Measurements from ENCODE around the gene ZNF575. TPM values are rescaled to one million over a fixed set of nuclear protein-coding genes. Genes with fewer than 3 reads are reported as not detected.

Gene ZNF575
- total RNA-seq, 5 donors from 2014 or later (not counting 1 experiment from before 2014, with no cell fraction given) = 3.4 to 12.7 (median 6.2) TPM

GRCh38 chr19:43501661-43502418 is 31.1 kb upstream of the ZNF575 start:
- H3K4me3 ChIP-seq (ENCODE audit: control insufficient read depth in 1 of 2, extremely low read depth in 1 of 2, low read length in 1 of 2) = no peak overlapping the region
- 97% methylated on average over 23 of the region's 43 CpGs for WGBS (ENCODE audit: insufficient coverage)

GRCh38 chr19:43502419-43502976 is 30.5 kb upstream of the ZNF575 start:
- peak overlapping the region in 1 of 2 donors; percentile 2 for H3K4me3 ChIP-seq (ENCODE audit: control insufficient read depth in 1 of 2, extremely low read depth in 1 of 2, low read length in 1 of 2)
- peaks cover 2 to 34% of the 10 kb centered on the region in 2 experiments for H3K4me1 ChIP-seq (ENCODE audit: control insufficient read depth in 1 of 2, extremely low read depth in 1 of 2, insufficient read depth in 2 of 2, low read length in 2 of 2)
- ChIA-PET POLR2A (interaction anchor here (0.6 kb wide), 3 partner anchors 10 to 82 kb away, joined by 3 to 6 read pairs (median 4); no protein-coding TSS in a partner anchor), CTCF (interaction anchor here (0.6 kb wide), 3 partner anchors 71 to 1008 kb away, joined by 3 to 8 read pairs (median 3); no protein-coding TSS in a partner anchor)
- Mint-ChIP-seq H3K36me3 (peaks cover 19% of the 10 kb centered on the region), H3K4me3 (peak overlapping the region; percentile 88 to 97 (median 90)), H3K27ac (peak overlapping the region; percentile 96 to 97), H3K4me1 (peaks cover 42 to 47% (median 47%) of the 10 kb centered on the region in 3 donors), H3K9me3 (no peaks in the 10 kb centered on the region), H3K27me3 (no peaks in the 10 kb centered on the region)
- 94% methylated on average over 12 of the region's 23 CpGs for WGBS (ENCODE audit: insufficient coverage)
- H3K9me3 ChIP-seq = no peaks in the 10 kb centered on the region
- H3K36me3 ChIP-seq (ENCODE audit: control insufficient read depth in 2 of 2, extremely low read depth in 1 of 2, insufficient read depth in 1 of 2, low read length in 1 of 2) = peaks cover 7 to 9% of the 10 kb centered on the region in 2 donors
- no peak overlapping the region for H3K27ac ChIP-seq (ENCODE audit: low read length)
- no peak for ATAC-seq (replicated peaks in 1 of 4)
- DNase-seq = no peak
- H3K27me3 ChIP-seq (replicated peaks in 1 of 2; ENCODE audit: control insufficient read depth in 2 of 2, extremely low read depth in 1 of 2, insufficient read depth in 2 of 2, low read length in 1 of 2) = no peaks in the 10 kb centered on the region

More at GRCh38 chr19:43501661-43502418, 31.1 kb upstream of the ZNF575 start:
- peak overlapping the region in 1 of 3 donors; percentile 88 for H3K4me3 Mint-ChIP-seq
- no peaks in the 10 kb centered on the region for H3K9me3 Mint-ChIP-seq
- peak overlapping the region in 1 of 2 donors; percentile 58 for H3K27ac Mint-ChIP-seq
- ATAC-seq (replicated peaks in 1 of 4) = no peak
- Histone ChIP-seq H3K9me3 (no peaks in the 10 kb centered on the region), H3K36me3 (ENCODE audit: control insufficient read depth in 2 of 2, extremely low read depth in 1 of 2, insufficient read depth in 1 of 2, low read length in 1 of 2) (peaks cover 13 to 14% of the 10 kb centered on the region in 2 donors), H3K4me1 (ENCODE audit: control insufficient read depth in 1 of 2, extremely low read depth in 1 of 2, insufficient read depth in 2 of 2, low read length in 2 of 2) (peaks cover 2 to 34% of the 10 kb centered on the region in 2 experiments), H3K27ac (ENCODE audit: low read length) (no peak overlapping the region), H3K27me3 (replicated peaks in 1 of 2; ENCODE audit: control insufficient read depth in 2 of 2, extremely low read depth in 1 of 2, insufficient read depth in 2 of 2, low read length in 1 of 2) (no peaks in the 10 kb centered on the region)
- ChIA-PET CTCF (interaction anchor here (0.6 kb wide), 3 partner anchors 71 to 1008 kb away, joined by 3 to 8 read pairs (median 3); no protein-coding TSS in a partner anchor), POLR2A (interaction anchor here (0.6 to 0.8 kb wide), 6 partner anchors 10 to 82 kb away, joined by 3 to 6 read pairs (median 4); no protein-coding TSS in a partner anchor)
- no peak for DNase-seq
- H3K4me1 Mint-ChIP-seq = peaks cover 42 to 47% (median 47%) of the 10 kb centered on the region in 3 donors
- no peaks in the 10 kb centered on the region for H3K27me3 Mint-ChIP-seq
- peaks cover 22% of the 10 kb centered on the region for H3K36me3 Mint-ChIP-seq

GRCh38 chr19:43503501-43504425 is 29.2 kb upstream of the ZNF575 start:
- ChIA-PET POLR2A (interaction anchor here in 1 of 2 donors (0.5 to 1.5 kb wide), 4 partner anchors 9 to 1873 kb away, joined by 3 read pairs; no protein-coding TSS in a partner anchor), CTCF (interaction anchor here (0.5 to 2.2 kb wide), 9 partner anchors 14 to 164 kb away, joined by 3 to 18 read pairs (median 5); no protein-coding TSS in a partner anchor)
- H3K9me3 Mint-ChIP-seq = no peaks in the 10 kb centered on the region
- H3K27me3 Mint-ChIP-seq = no peaks in the 10 kb centered on the region
- H3K4me3 ChIP-seq (ENCODE audit: control insufficient read depth in 1 of 2, extremely low read depth in 1 of 2, low read length in 1 of 2) = peak overlapping the region; percentile 75 to 78
- peak overlapping the region; percentile 96 to 97 for H3K27ac Mint-ChIP-seq
- peaks cover 14% of the 10 kb centered on the region for H3K36me3 Mint-ChIP-seq
- peak; percentile 91 to 98 (median 94) for ATAC-seq (replicated peaks in 1 of 4)
- H3K27ac ChIP-seq (ENCODE audit: low read length) = peak overlapping the region; percentile 83
- peak overlapping the region; percentile 88 to 97 (median 90) for H3K4me3 Mint-ChIP-seq
- H3K9me3 ChIP-seq = no peaks in the 10 kb centered on the region
- peak; percentile 96 to 100 (median 99) for DNase-seq
- peaks cover 38 to 42% (median 40%) of the 10 kb centered on the region in 3 donors for H3K4me1 Mint-ChIP-seq
- H3K4me1 ChIP-seq (ENCODE audit: control insufficient read depth in 1 of 2, extremely low read depth in 1 of 2, insufficient read depth in 2 of 2, low read length in 2 of 2) = peaks cover 2 to 34% of the 10 kb centered on the region in 2 experiments
- 3% methylated on average over 59 of the region's 64 CpGs for WGBS (ENCODE audit: insufficient coverage)
- no peaks in the 10 kb centered on the region for H3K27me3 ChIP-seq (replicated peaks in 1 of 2; ENCODE audit: control insufficient read depth in 2 of 2, extremely low read depth in 1 of 2, insufficient read depth in 2 of 2, low read length in 1 of 2)
- H3K36me3 ChIP-seq (ENCODE audit: control insufficient read depth in 2 of 2, extremely low read depth in 1 of 2, insufficient read depth in 1 of 2, low read length in 1 of 2) = peaks cover 10 to 13% of the 10 kb centered on the region in 2 donors

DNA sequence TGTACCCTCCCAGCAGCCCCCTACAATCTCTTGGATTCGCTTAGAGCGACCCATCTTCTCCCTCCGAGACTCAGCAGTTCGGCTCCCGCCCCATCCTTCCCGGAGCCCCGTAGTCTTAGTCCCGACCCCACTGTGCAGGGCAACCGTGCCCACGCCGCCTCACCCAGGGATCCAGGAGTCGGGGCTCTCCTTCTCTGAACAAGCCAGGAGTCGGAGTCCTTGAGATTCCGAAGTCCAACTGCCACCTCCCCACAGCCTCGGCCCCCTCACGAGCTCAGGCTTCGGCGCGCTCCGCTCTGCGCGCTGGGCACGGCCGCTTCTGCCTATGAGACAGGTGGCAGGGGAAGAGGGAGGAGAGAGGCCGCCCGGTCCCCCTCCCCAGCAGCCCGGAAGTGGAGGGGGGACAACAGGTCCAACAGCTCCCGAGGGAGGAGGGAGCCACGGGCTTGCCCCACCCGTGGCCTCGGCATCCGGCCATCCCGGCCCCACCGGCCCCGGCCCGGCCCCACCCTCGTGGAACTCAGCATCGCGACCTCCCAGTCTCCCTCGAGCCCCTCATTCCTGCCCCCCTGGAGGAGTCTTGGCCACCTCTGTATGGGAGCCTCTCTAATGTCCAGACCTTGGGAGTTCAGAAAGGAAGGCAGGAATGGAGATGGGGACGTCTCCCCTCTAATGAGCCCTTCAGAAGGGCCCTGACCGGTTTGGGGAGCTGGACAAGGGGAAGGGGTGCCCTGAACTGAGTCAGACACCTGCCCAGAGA is 28.4 kb upstream of the ZNF575 start, which contains the start of gene PHLDB3:
TSS of gene PHLDB3 (minus strand) at position 321 of the 760 bp plus-strand sequence. CDS start 628 bp downstream, outside the sequence.
- H3K36me3 Mint-ChIP-seq = peaks cover 14% of the 10 kb centered on the region
- peaks cover 37 to 40% (median 38%) of the 10 kb centered on the region in 3 donors for H3K4me1 Mint-ChIP-seq
- peak within 1 kb of the TSS; percentile 96 to 97 for H3K27ac Mint-ChIP-seq
- peak in 25 of 35 experiments; percentile 12 to 65 (median 34) for DNase-seq
- Histone ChIP-seq H3K4me3 (ENCODE audit: control insufficient read depth in 1 of 2, extremely low read depth in 1 of 2, low read length in 1 of 2) (peak within 1 kb of the TSS; percentile 75 to 78), H3K36me3 (ENCODE audit: control insufficient read depth in 2 of 2, extremely low read depth in 1 of 2, insufficient read depth in 1 of 2, low read length in 1 of 2) (peaks cover 11 to 13% of the 10 kb centered on the region in 2 donors), H3K27me3 (replicated peaks in 1 of 2; ENCODE audit: control insufficient read depth in 2 of 2, extremely low read depth in 1 of 2, insufficient read depth in 2 of 2, low read length in 1 of 2) (no peaks in the 10 kb centered on the region), H3K9me3 (no peaks in the 10 kb centered on the region), H3K4me1 (ENCODE audit: control insufficient read depth in 1 of 2, extremely low read depth in 1 of 2, insufficient read depth in 2 of 2, low read length in 2 of 2) (peaks cover 2 to 34% of the 10 kb centered on the region in 2 experiments), H3K27ac (ENCODE audit: low read length) (peak within 1 kb of the TSS; percentile 83)
- ChIA-PET CTCF (interaction anchor here (0.5 to 2.2 kb wide), 10 partner anchors 13 to 164 kb away, joined by 3 to 18 read pairs (median 6); no protein-coding TSS in a partner anchor), POLR2A (interaction anchor here (0.6 to 1.5 kb wide), 4 partner anchors 8 to 1563 kb away, joined by 3 to 6 read pairs (median 3); no protein-coding TSS in a partner anchor)
- H3K4me3 Mint-ChIP-seq = peak within 1 kb of the TSS; percentile 88 to 97 (median 90)
- under 1% methylated on average over 14 of the region's 42 CpGs for WGBS (ENCODE audit: insufficient coverage)
- no peaks in the 10 kb centered on the region for H3K9me3 Mint-ChIP-seq
- peak; percentile 28 to 55 (median 43) for ATAC-seq (replicated peaks in 1 of 4)
- no peaks in the 10 kb centered on the region for H3K27me3 Mint-ChIP-seq

DNA sequence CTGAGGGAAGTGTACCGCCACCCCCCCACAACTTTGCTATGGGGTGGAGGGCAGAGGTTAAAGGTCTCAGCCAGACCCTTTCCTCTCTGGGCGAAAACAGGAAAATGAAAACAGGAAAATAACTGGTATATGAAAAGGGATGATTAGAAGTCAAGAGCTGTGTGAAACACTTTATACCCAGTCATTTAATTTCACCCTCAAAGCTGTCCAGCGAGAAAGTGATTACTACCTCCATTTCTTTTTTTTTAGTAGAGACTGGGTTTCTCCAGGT is 27.9 kb upstream of the ZNF575 start:
- no CpG with 5 or more reads among the region's 3 CpGs for WGBS (ENCODE audit: insufficient coverage)
- no peak for DNase-seq
- no peaks in the 10 kb centered on the region for H3K9me3 ChIP-seq
- ATAC-seq (replicated peaks in 1 of 4) = no peak
- H3K4me3 Mint-ChIP-seq = peak overlapping the region; percentile 28 to 88 (median 57)
- peaks cover 15 to 18% of the 10 kb centered on the region in 2 donors for H3K36me3 ChIP-seq (ENCODE audit: control insufficient read depth in 2 of 2, extremely low read depth in 1 of 2, insufficient read depth in 1 of 2, low read length in 1 of 2)
- CTCF ChIA-PET = interaction anchor here in 1 of 2 donors (0.9 to 2.2 kb wide), 5 partner anchors 14 to 79 kb away, joined by 3 to 18 read pairs (median 6); no protein-coding TSS in a partner anchor
- H3K4me1 Mint-ChIP-seq = peaks cover 36 to 40% (median 38%) of the 10 kb centered on the region in 3 donors
- H3K27me3 ChIP-seq (replicated peaks in 1 of 2; ENCODE audit: control insufficient read depth in 2 of 2, extremely low read depth in 1 of 2, insufficient read depth in 2 of 2, low read length in 1 of 2) = no peaks in the 10 kb centered on the region
- H3K4me1 ChIP-seq (ENCODE audit: control insufficient read depth in 1 of 2, extremely low read depth in 1 of 2, insufficient read depth in 2 of 2, low read length in 2 of 2) = peaks cover 2 to 34% of the 10 kb centered on the region in 2 experiments
- H3K36me3 Mint-ChIP-seq = peaks cover 18% of the 10 kb centered on the region
- peak overlapping the region in 1 of 2 donors; percentile 78 for H3K4me3 ChIP-seq (ENCODE audit: control insufficient read depth in 1 of 2, extremely low read depth in 1 of 2, low read length in 1 of 2)
- H3K9me3 Mint-ChIP-seq = no peaks in the 10 kb centered on the region
- H3K27me3 Mint-ChIP-seq = no peaks in the 10 kb centered on the region
- peak overlapping the region; percentile 91 for H3K27ac Mint-ChIP-seq
- peak overlapping the region; percentile 79 for H3K27ac ChIP-seq (ENCODE audit: low read length)
- POLR2A ChIA-PET = interaction anchor here (0.6 to 1.5 kb wide), 2 partner anchors 35 to 1563 kb away, joined by 3 to 6 read pairs; no protein-coding TSS in a partner anchor
